ENCODE results near the gene ATP4A. TPM values are rescaled to one million over a fixed set of nuclear protein-coding genes. Genes with fewer than 3 reads are reported as not detected.

The ATP4A gene
- total and polyA plus RNA-seq, 9 of the 15 experiments (the other 6 are each of a cell fraction or from before 2014, with no cell fraction given): 0.15 TPM; not detected in 8

DNA sequence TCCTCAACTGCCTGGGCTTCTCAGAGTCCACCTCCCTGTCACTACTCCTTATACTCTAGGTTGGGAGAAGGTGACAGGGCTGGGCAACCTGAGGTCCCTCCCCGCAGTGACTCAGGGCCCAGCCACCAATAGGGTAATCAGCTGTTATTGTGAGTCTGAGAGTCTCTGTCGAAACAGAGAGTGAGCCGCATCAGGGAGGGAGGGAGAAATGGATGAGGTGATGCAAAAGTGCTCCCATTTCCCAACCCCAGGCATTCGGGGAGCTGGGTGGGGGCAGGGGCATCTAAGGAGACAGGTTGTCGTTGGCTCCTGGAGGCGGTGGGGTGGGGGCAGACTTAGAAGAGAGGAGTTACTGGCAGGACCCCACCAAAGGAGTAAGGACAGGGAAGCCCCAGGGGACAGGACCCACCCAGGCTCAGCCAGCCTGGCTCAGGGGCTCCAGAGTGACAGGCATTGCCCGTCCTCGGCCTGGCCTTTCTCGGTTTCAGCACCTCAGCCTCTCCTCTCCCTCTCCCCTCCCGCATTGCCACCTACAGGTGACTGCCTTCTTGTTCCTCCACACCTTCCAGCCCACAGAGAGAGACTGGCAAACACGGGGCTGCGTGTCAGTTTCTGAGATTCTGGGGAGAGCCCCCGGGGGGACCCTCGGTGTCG lies 49.7 kb downstream of the ATP4A start, which contains the start of gene DMKN:
Gene DMKN (minus strand): TSS at position 22 of the 654 bp plus-strand sequence. CDS start 174 bp downstream, outside the sequence.
- Histone ChIP-seq H3K27me3 (ENCODE audit: control insufficient read depth in 2 of 2, insufficient read depth in 2 of 2, low read length in 2 of 2) (peaks cover 43 to 72% of the 10 kb centered on the region in 2 experiments; a peak in 4 of 5 replicates), H3K4me1 (replicated peaks in 1 of 2; ENCODE audit: control insufficient read depth in 2 of 2, insufficient read depth in 2 of 2, low read length in 2 of 2) (peaks cover 0 to 36% of the 10 kb centered on the region in 2 experiments; a peak in 4 of 5 replicates), H3K9me3 (replicated peaks; ENCODE audit: control insufficient read depth, insufficient read depth, low read depth, low read length) (no peaks in the 10 kb centered on the region), H4K20me1 (replicated peaks; ENCODE audit: control insufficient read depth, insufficient read depth, low read length) (peaks cover 14% of the 10 kb centered on the region), H3K27ac (ENCODE audit: extremely low read depth, low read depth, low read length) (no peak within 1 kb of the TSS), H3K4me2 (ENCODE audit: insufficient read depth, low read length) (no peak within 1 kb of the TSS), H3K4me3 (no peak within 1 kb of the TSS), H3K9me1 (ENCODE audit: control insufficient read depth, insufficient read depth, low read length) (peaks cover 2% of the 10 kb centered on the region), H3K79me2 (ENCODE audit: control insufficient read depth, insufficient read depth, low read length) (no peaks in the 10 kb centered on the region), H3K9ac (ENCODE audit: insufficient read depth in 1 of 2, low read depth in 2 of 2, low read length in 2 of 2) (peak within 1 kb of the TSS in 1 of 2 experiments; percentile 56; a peak in 2 of 4 replicates), H3K36me3 (ENCODE audit: control insufficient read depth, insufficient read depth, low read length) (no peaks in the 10 kb centered on the region), H2AFZ (ENCODE audit: low read depth, low read length) (no peak within 1 kb of the TSS)
- in situ Hi-C loops (cut with MboI) (no loop called here), intact Hi-C loops (cut with micrococcal nuclease) (no loop called here)
- DNase-seq (ENCODE audit: extremely low read depth in 1 of 4, low spot score in 3 of 4) (peak; percentile 40 to 64 (median 51)), FAIRE-seq (peak; percentile 81), ATAC-seq (peak; percentile 75)
- ChIA-PET POLR2A (interaction anchor here (0.6 to 1.0 kb wide), 2 partner anchors 10 to 161 kb away, joined by 4 to 5 read pairs; no protein-coding TSS in a partner anchor), CTCF (ENCODE audit: low intra/inter-chr PET ratio) (no interaction called here)
- BruUV-seq (replicated peaks): no TSS peak
- WGBS (ENCODE audit: insufficient coverage, low coverage, missing lambda C conversion rate): 2% methylated on average over 15 of the region's 15 CpGs
- peak; percentile 84 for TF ChIP-seq DACH1 (IDR thresholded peaks at IDR 0.05; ENCODE audit: partially characterized antibody)
- no peak for TF ChIP-seq NFATC3 (IDR thresholded peaks at IDR 0.05)
- no peak for TF ChIP-seq SRSF7 (optimal IDR thresholded peaks at IDR 0.05; ENCODE audit: low read depth, low read length)
- TF ChIP-seq, protein P1, sequence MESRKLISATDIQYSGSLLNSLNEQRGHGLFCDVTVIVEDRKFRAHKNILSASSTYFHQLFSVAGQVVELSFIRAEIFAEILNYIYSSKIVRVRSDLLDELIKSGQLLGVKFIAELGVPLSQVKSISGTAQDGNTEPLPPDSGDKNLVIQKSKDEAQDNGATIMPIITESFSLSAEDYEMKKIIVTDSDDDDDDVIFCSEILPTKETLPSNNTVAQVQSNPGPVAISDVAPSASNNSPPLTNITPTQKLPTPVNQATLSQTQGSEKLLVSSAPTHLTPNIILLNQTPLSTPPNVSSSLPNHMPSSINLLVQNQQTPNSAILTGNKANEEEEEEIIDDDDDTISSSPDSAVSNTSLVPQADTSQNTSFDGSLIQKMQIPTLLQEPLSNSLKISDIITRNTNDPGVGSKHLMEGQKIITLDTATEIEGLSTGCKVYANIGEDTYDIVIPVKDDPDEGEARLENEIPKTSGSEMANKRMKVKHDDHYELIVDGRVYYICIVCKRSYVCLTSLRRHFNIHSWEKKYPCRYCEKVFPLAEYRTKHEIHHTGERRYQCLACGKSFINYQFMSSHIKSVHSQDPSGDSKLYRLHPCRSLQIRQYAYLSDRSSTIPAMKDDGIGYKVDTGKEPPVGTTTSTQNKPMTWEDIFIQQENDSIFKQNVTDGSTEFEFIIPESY (CRISPR knock-in tag; IDR thresholded peaks at IDR 0.05): no peak
- TF ChIP-seq, protein P2, sequence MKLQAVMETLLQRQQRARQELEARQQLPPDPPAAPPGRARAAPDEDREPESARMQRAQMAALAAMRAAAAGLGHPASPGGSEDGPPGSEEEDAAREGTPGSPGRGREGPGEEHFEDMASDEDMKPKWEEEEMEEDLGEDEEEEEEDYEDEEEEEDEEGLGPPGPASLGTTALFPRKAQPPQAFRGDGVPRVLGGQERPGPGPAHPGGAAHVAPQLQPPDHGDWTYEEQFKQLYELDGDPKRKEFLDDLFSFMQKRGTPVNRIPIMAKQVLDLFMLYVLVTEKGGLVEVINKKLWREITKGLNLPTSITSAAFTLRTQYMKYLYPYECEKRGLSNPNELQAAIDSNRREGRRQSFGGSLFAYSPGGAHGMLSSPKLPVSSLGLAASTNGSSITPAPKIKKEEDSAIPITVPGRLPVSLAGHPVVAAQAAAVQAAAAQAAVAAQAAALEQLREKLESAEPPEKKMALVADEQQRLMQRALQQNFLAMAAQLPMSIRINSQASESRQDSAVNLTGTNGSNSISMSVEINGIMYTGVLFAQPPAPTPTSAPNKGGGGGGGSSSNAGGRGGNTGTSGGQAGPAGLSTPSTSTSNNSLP (IDR thresholded peaks at IDR 0.05; ENCODE audit: borderline replicate concordance, low read depth, low read length): no peak
- no peak for TF ChIP-seq NCOA6 (IDR thresholded peaks at IDR 0.05)
- no peak for TF ChIP-seq SAP30 (IDR thresholded peaks at IDR 0.05; ENCODE audit: borderline replicate concordance, insufficient read depth, low read depth, low read length, poor library complexity, severe bottlenecking)
- no peak for TF ChIP-seq POLR2G (IDR thresholded peaks at IDR 0.05; ENCODE audit: low read depth, low read length)
- no peak for TF ChIP-seq FOXJ3 (CRISPR knock-in tag; IDR thresholded peaks at IDR 0.05)
- TF ChIP-seq, protein P3, sequence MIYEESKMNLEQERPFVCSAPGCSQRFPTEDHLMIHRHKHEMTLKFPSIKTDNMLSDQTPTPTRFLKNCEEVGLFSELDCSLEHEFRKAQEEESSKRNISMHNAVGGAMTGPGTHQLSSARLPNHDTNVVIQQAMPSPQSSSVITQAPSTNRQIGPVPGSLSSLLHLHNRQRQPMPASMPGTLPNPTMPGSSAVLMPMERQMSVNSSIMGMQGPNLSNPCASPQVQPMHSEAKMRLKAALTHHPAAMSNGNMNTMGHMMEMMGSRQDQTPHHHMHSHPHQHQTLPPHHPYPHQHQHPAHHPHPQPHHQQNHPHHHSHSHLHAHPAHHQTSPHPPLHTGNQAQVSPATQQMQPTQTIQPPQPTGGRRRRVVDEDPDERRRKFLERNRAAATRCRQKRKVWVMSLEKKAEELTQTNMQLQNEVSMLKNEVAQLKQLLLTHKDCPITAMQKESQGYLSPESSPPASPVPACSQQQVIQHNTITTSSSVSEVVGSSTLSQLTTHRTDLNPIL (CRISPR knock-in tag; IDR thresholded peaks at IDR 0.05): no peak
- TF ChIP-seq SUPT5H (IDR thresholded peaks at IDR 0.05): no peak

Measured in K562 (cell line).